Caco-2 (cell line): ENCODE results near the gene IMPG2. TPM values are rescaled to one million over a fixed set of nuclear protein-coding genes. Genes with fewer than 3 reads are reported as not detected.

ENCODE experiments used
- BruUV-seq: library from RNA; stranded (reverse); fragments of 400-500 nt; replicated peaks from 2 replicates; lab custom pipeline; 2021; lab: Mats Ljungman, UMichigan
- CTCF ChIA-PET: fragments of 300-600 bp; sonication (Branson Sonifier 250); formaldehyde crosslinking; loops from one replicate; lab custom pipeline; 2022; ENCODE audit warnings: antibody characterized with exemption; lab: Charles Lee
- POLR2A ChIA-PET: fragments of 300-600 bp; sonication (Branson Sonifier 250); formaldehyde crosslinking; loops from one replicate; lab custom pipeline; 2022; ENCODE audit warnings: antibody characterized with exemption; lab: Charles Lee
- DNase-seq, 2 experiments: peaks; one replicate each; pipeline versions ENCODE4 v3.0.0 to v3.0.0-alpha.2; 2020 to 2022
- H3K27me3 ChIP-seq: replicated peaks from 2 replicates; pipeline ENCODE4 v1.6.0; 2011; ENCODE audit warnings: low read length; ENCODE audit not compliant: control insufficient read depth, insufficient read depth
- H3K36me3 ChIP-seq: 2 replicates; pipeline ENCODE4 v1.5.1; 2011; ENCODE audit warnings: low read length; ENCODE audit not compliant: control insufficient read depth, insufficient read depth
- H3K4me1 ChIP-seq: fragments of 250-450 bp; sonication (Bioruptor Pico); 2 replicates; pipeline ENCODE4 v1.5.1; 2020; ENCODE audit warnings: mild to moderate bottlenecking
- H3K4me3 ChIP-seq: 2 replicates; pipeline ENCODE4 v1.5.1; 2011; ENCODE audit warnings: low read depth, mild to moderate bottlenecking, control low read depth, low read length
- H3K9me3 ChIP-seq: fragments of 250-450 bp; sonication (Bioruptor Pico); 2 replicates; pipeline ENCODE4 v1.5.1; 2020; ENCODE audit warnings: mild to moderate bottlenecking, moderate library complexity
- H3K27ac Mint-ChIP-seq: one replicate; pipeline ENCODE4 v1.8.0; 2022; ENCODE audit warnings: mixed read lengths; ENCODE audit not compliant: unreplicated experiment
- H3K27me3 Mint-ChIP-seq: one replicate; pipeline ENCODE4 v1.8.0; 2022; ENCODE audit warnings: mixed read lengths; ENCODE audit not compliant: insufficient read depth, unreplicated experiment
- H3K36me3 Mint-ChIP-seq: one replicate; pipeline ENCODE4 v1.8.0; 2022; ENCODE audit warnings: mild to moderate bottlenecking, mixed read lengths; ENCODE audit not compliant: insufficient read depth, unreplicated experiment
- H3K4me1 Mint-ChIP-seq: one replicate; pipeline ENCODE4 v1.8.0; 2022; ENCODE audit warnings: low read depth, mixed read lengths; ENCODE audit not compliant: unreplicated experiment
- H3K4me3 Mint-ChIP-seq: one replicate; pipeline ENCODE4 v1.8.0; 2022; ENCODE audit warnings: mild to moderate bottlenecking, moderate library complexity, mixed read lengths; ENCODE audit not compliant: unreplicated experiment
- H3K9me3 Mint-ChIP-seq: one replicate; pipeline ENCODE4 v1.8.0; 2022; ENCODE audit warnings: mixed read lengths; ENCODE audit not compliant: unreplicated experiment
- CTCF ChIP-seq, 2 experiments: fragments of 200-600 bp in 1 of 2; IDR thresholded peaks; 1 replicate in 1 of 2; 2 replicates in 1 of 2; pipeline versions ENCODE4 v1.5.1 to v1.8.0; 2011 to 2022; ENCODE audit warnings: antibody characterized with exemption in 1 of 2, control low read depth in 1 of 2, inconsistent platforms in 1 of 2, low read depth in 1 of 2, low read length in 1 of 2, mild to moderate bottlenecking in 1 of 2, moderate library complexity in 1 of 2; ENCODE audit not compliant: insufficient read depth in 1 of 2, severe bottlenecking in 1 of 2, unreplicated experiment in 1 of 2
- intact Hi-C: fragments of 100-400 bp; cut with micrococcal nuclease; formaldehyde crosslinking; loops from one replicate; pipeline ENCODE4 v1.10.0; 2022; ENCODE audit not compliant: unreplicated experiment
- total RNA-seq: library from RNA; stranded (reverse); gene quantifications from 2 replicates; pipeline ENCODE4 v1.2.3, GENCODE V29; 2022

IMPG2 gene
- total RNA-seq, 1 experiment from 2014 or later = not detected

DNA sequence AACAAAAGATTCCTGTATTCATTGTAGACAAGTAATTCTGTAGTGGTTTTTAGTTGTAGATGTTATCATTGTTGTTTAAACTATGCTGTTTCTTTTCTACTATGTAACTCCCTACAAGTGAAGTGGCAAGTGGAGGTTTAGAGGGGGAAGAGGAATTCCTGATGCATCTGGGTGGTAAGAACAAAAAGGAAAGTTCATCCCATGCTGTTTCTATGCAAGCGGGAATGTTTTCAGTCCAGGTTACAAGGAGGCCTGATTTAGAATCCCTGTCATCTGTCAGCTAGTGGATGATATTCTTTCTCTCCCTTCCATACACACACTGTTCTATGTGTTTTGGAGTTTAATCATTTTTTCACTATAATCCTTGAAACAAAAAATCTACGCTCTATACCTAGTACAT is 67.4 kb downstream of the IMPG2 start:
- no TSS peak for BruUV-seq
- Mint-ChIP-seq H3K27ac (no peak overlapping the region), H3K4me1 (no peaks in the 10 kb centered on the region), H3K4me3 (no peak overlapping the region), H3K9me3 (no peaks in the 10 kb centered on the region), H3K27me3 (peaks cover 2% of the 10 kb centered on the region), H3K36me3 (no peaks in the 10 kb centered on the region)
- Histone ChIP-seq H3K36me3 (no peaks in the 10 kb centered on the region), H3K4me3 (no peak overlapping the region), H3K27me3 (no peaks in the 10 kb centered on the region), H3K9me3 (no peaks in the 10 kb centered on the region), H3K4me1 (no peaks in the 10 kb centered on the region)
- CTCF ChIA-PET = no interaction called here
- no peak for DNase-seq
- POLR2A ChIA-PET = no interaction called here
- TF ChIP-seq CTCF (IDR thresholded peaks at IDR 0.05; ENCODE audit: insufficient read depth in 1 of 2, low read depth in 1 of 2, low read length in 1 of 2, severe bottlenecking in 1 of 2, unreplicated experiment in 1 of 2) = no peak
- intact Hi-C loops = no loop called here

DNA sequence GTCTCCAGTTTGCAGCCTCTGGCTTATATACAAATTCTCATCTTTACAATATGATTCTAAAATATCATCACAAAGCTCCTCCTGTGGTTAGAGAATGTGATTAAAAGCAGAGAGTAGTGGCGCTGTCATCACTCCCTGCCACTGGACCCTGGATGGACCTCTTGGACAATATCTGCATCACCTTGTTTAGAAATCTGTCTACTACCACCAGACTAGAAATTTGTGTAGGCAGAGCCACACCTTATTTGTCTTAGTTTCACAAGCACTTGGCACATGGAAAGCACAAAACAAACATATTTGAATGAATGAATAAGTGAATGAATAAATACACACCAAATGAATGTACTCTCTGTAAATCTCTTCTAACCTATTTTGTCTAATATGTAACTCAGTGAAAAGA is 68.1 kb downstream of the IMPG2 start:
- POLR2A ChIA-PET = no interaction called here
- TF ChIP-seq CTCF (IDR thresholded peaks at IDR 0.05; ENCODE audit: insufficient read depth in 1 of 2, low read depth in 1 of 2, low read length in 1 of 2, severe bottlenecking in 1 of 2, unreplicated experiment in 1 of 2) = no peak
- Mint-ChIP-seq H3K27ac (no peak overlapping the region), H3K4me1 (no peaks in the 10 kb centered on the region), H3K27me3 (peaks cover 2% of the 10 kb centered on the region), H3K9me3 (no peaks in the 10 kb centered on the region), H3K36me3 (no peaks in the 10 kb centered on the region), H3K4me3 (no peak overlapping the region)
- CTCF ChIA-PET = no interaction called here
- DNase-seq = no peak
- no TSS peak for BruUV-seq
- H3K27me3 ChIP-seq = no peaks in the 10 kb centered on the region
- no peak overlapping the region for H3K4me3 ChIP-seq
- no peaks in the 10 kb centered on the region for H3K9me3 ChIP-seq
- intact Hi-C loops = no loop called here
- H3K4me1 ChIP-seq = no peaks in the 10 kb centered on the region
- no peaks in the 10 kb centered on the region for H3K36me3 ChIP-seq

GRCh38 chr3:101251441-101251840 is 68.9 kb downstream of the IMPG2 start:
- no peaks in the 10 kb centered on the region for H3K36me3 Mint-ChIP-seq
- Histone ChIP-seq H3K36me3 (no peaks in the 10 kb centered on the region), H3K27me3 (no peaks in the 10 kb centered on the region), H3K4me1 (no peaks in the 10 kb centered on the region), H3K9me3 (no peaks in the 10 kb centered on the region), H3K4me3 (no peak overlapping the region)
- POLR2A ChIA-PET = no interaction called here
- no peaks in the 10 kb centered on the region for H3K9me3 Mint-ChIP-seq
- no peak for DNase-seq
- peaks cover 2% of the 10 kb centered on the region for H3K27me3 Mint-ChIP-seq
- H3K27ac Mint-ChIP-seq = no peak overlapping the region
- BruUV-seq = no TSS peak
- no peak for TF ChIP-seq CTCF (IDR thresholded peaks at IDR 0.05; ENCODE audit: insufficient read depth in 1 of 2, low read depth in 1 of 2, low read length in 1 of 2, severe bottlenecking in 1 of 2, unreplicated experiment in 1 of 2)
- no peak overlapping the region for H3K4me3 Mint-ChIP-seq
- no peaks in the 10 kb centered on the region for H3K4me1 Mint-ChIP-seq
- CTCF ChIA-PET = no interaction called here
- intact Hi-C loops = no loop called here
